H1 (cell line): Measurements from ENCODE around the gene FAIM2. TPM values are rescaled to one million over a fixed set of nuclear protein-coding genes. Genes with fewer than 3 reads are reported as not detected.

Experiments used
- CTCF ChIA-PET: fragments of 300-600 bp; sonication (Branson Sonifier 250); formaldehyde crosslinking; loops from one replicate; lab custom pipeline; 2021; ENCODE audit not compliant: partially characterized antibody; lab: Charles Lee
- POLR2A ChIA-PET: fragments of 300-600 bp; sonication (Branson Sonifier 250); formaldehyde crosslinking; loops from one replicate; lab custom pipeline; 2021; ENCODE audit warnings: inconsistent platforms; ENCODE audit not compliant: partially characterized antibody; lab: Charles Lee
- DNase-seq, 2 experiments: peaks; one replicate each; pipeline versions ENCODE4 v3.0.0 to v3.0.0-alpha.2; 2010 to 2022; ENCODE audit warnings: low spot score in 2 of 2, low read depth in 1 of 2, mixed read lengths in 1 of 2
- FAIRE-seq: peaks from 2 replicates; lab custom pipeline; 2011; peaks lifted over from hg19 to GRCh38; lab: Jason Lieb, UNC
- H2AFZ ChIP-seq: 2 replicates; pipeline ENCODE4 v1.8.1; 2012; ENCODE audit warnings: low read length, inconsistent platforms
- H2AK5ac ChIP-seq: 2 replicates; pipeline ENCODE4 v1.6.1; 2013; ENCODE audit warnings: low read depth, low read length
- H2BK120ac ChIP-seq: replicated peaks from 2 replicates; pipeline ENCODE3; 2013; ENCODE audit warnings: low read depth, low read length, inconsistent platforms
- H2BK12ac ChIP-seq: 2 replicates; pipeline ENCODE4 v1.6.1; 2013; ENCODE audit warnings: low read depth, low read length
- H2BK15ac ChIP-seq: 2 replicates; pipeline ENCODE4 v1.6.1; 2013; ENCODE audit warnings: low read length
- H2BK20ac ChIP-seq: 2 replicates; pipeline ENCODE4 v1.6.1; 2013; ENCODE audit warnings: low read length
- H2BK5ac ChIP-seq: 2 replicates; pipeline ENCODE4 v1.6.1; 2013; ENCODE audit warnings: low read depth, low read length
- H3K14ac ChIP-seq: 2 replicates; pipeline ENCODE4 v1.6.1; 2013; ENCODE audit warnings: inconsistent platforms; ENCODE audit not compliant: insufficient read length
- H3K18ac ChIP-seq: 2 replicates; pipeline ENCODE4 v1.6.1; 2013; ENCODE audit warnings: low read length; ENCODE audit errors: extremely low read depth
- H3K23ac ChIP-seq: 2 replicates; pipeline ENCODE4 v1.6.1; 2013; ENCODE audit warnings: inconsistent platforms; ENCODE audit not compliant: insufficient read length
- H3K23me2 ChIP-seq: 2 replicates; pipeline ENCODE4 v1.6.1; 2013; ENCODE audit warnings: low read depth, low read length
- H3K27ac ChIP-seq: 2 replicates; pipeline ENCODE4 v1.6.1; 2011; ENCODE audit warnings: low read depth, low read length, inconsistent platforms
- H3K27me3 ChIP-seq, 4 experiments: replicated peaks in 1 of 4; 1 replicate in 1 of 4; 2 replicates in 3 of 4; pipeline versions ENCODE4 v1.6.1 to v1.8.1; 2011 to 2013; ENCODE audit warnings: low read length in 3 of 4, mild to moderate bottlenecking in 3 of 4, inconsistent platforms in 2 of 4, mixed read lengths in 2 of 4, moderate library complexity in 1 of 4; ENCODE audit not compliant: control insufficient read depth in 3 of 4, insufficient read depth in 3 of 4; ENCODE audit errors: extremely low read depth in 1 of 4
- H3K36me3 ChIP-seq, 4 experiments: 2 replicates each; pipeline versions ENCODE4 v1.6.1 to v1.8.1; 2011 to 2013; ENCODE audit warnings: mild to moderate bottlenecking in 4 of 4, low read length in 3 of 4, moderate library complexity in 2 of 4, control low read depth in 1 of 4, inconsistent platforms in 1 of 4; ENCODE audit not compliant: insufficient read depth in 4 of 4, control insufficient read depth in 2 of 4
- H3K4ac ChIP-seq: replicated peaks from 2 replicates; pipeline ENCODE3; 2013; ENCODE audit warnings: low read length, low read depth, mixed read lengths, inconsistent platforms; ENCODE audit not compliant: insufficient read length
- H3K4me1 ChIP-seq, 4 experiments: replicated peaks in 1 of 4; 1 replicate in 1 of 4; 2 replicates in 3 of 4; pipeline versions ENCODE4 v1.6.1 to v1.8.1; 2011 to 2013; ENCODE audit warnings: low read length in 3 of 4, inconsistent platforms in 2 of 4, mixed read lengths in 1 of 4; ENCODE audit not compliant: insufficient read depth in 4 of 4, control insufficient read depth in 3 of 4
- H3K4me2 ChIP-seq, 2 experiments: 2 replicates each; pipeline versions ENCODE4 v1.6.1 to v1.8.1; 2011 to 2013; ENCODE audit warnings: low read depth in 2 of 2, low read length in 2 of 2, control low read depth in 1 of 2, inconsistent platforms in 1 of 2, mild to moderate bottlenecking in 1 of 2; ENCODE audit not compliant: insufficient read depth in 1 of 2
- H3K4me3 ChIP-seq, 4 experiments: fragments of 200-600, 300-600 bp in 1 of 4; sonication (generic), shearing (Covaris generic), sonication (Bioruptor Twin) in 1 of 4; 2 replicates each; pipeline versions ENCODE4 v1.5.1 to v1.8.1; 2011 to 2016; ENCODE audit warnings: low read length in 4 of 4, low read depth in 3 of 4, control low read depth in 2 of 4, inconsistent platforms in 2 of 4, mild to moderate bottlenecking in 2 of 4, mixed read lengths in 1 of 4, moderate library complexity in 1 of 4; ENCODE audit not compliant: insufficient read depth in 2 of 4; ENCODE audit errors: extremely low read depth in 1 of 4
- H3K56ac ChIP-seq: replicated peaks from 2 replicates; pipeline ENCODE3; 2013; ENCODE audit warnings: low read depth, mild to moderate bottlenecking, mixed read lengths, low read length, inconsistent platforms; ENCODE audit not compliant: insufficient read length
- H3K79me1 ChIP-seq: 2 replicates; pipeline ENCODE4 v1.6.1; 2013; ENCODE audit warnings: low read depth, low read length, control low read depth
- H3K79me2 ChIP-seq, 2 experiments: 2 replicates each; pipeline versions ENCODE4 v1.6.1 to v1.8.1; 2012 to 2013; ENCODE audit warnings: low read length in 2 of 2, mild to moderate bottlenecking in 2 of 2, inconsistent platforms in 1 of 2; ENCODE audit not compliant: insufficient read depth in 2 of 2, control insufficient read depth in 1 of 2
- H3K9ac ChIP-seq, 4 experiments: replicated peaks in 1 of 4; 1 replicate in 1 of 4; 2 replicates in 3 of 4; pipeline versions ENCODE4 v1.6.1 to v1.8.1; 2011 to 2013; ENCODE audit warnings: low read depth in 3 of 4, low read length in 3 of 4, control low read depth in 2 of 4, mild to moderate bottlenecking in 2 of 4, moderate library complexity in 2 of 4, inconsistent platforms in 1 of 4; ENCODE audit errors: extremely low read depth in 1 of 4
- H3K9me3 ChIP-seq, 2 experiments: 2 replicates each; pipeline versions ENCODE4 v1.6.1 to v1.8.1; 2012 to 2013; ENCODE audit warnings: mild to moderate bottlenecking in 2 of 2, moderate library complexity in 2 of 2, control low read depth in 1 of 2, inconsistent platforms in 1 of 2, low read depth in 1 of 2, low read length in 1 of 2, mixed read lengths in 1 of 2; ENCODE audit not compliant: insufficient read depth in 2 of 2
- H4K20me1 ChIP-seq, 2 experiments: replicated peaks in 1 of 2; 2 replicates each; pipeline versions ENCODE3 to v1.8.1; 2011 to 2013; ENCODE audit warnings: inconsistent platforms in 2 of 2, low read length in 2 of 2, mild to moderate bottlenecking in 1 of 2; ENCODE audit not compliant: insufficient read depth in 2 of 2, control insufficient read depth in 1 of 2
- H4K5ac ChIP-seq: 2 replicates; pipeline ENCODE4 v1.6.1; 2013; ENCODE audit warnings: low read length, low read depth, mixed read lengths, inconsistent platforms; ENCODE audit not compliant: insufficient read length
- H4K8ac ChIP-seq: 2 replicates; pipeline ENCODE4 v1.8.0; 2013; ENCODE audit warnings: mild to moderate bottlenecking, moderate library complexity, low read length, inconsistent platforms; ENCODE audit not compliant: insufficient read depth; ENCODE audit errors: extremely low read depth
- H4K91ac ChIP-seq: replicated peaks from 2 replicates; pipeline ENCODE3; 2013; ENCODE audit warnings: low read length, mixed read lengths, inconsistent platforms; ENCODE audit not compliant: insufficient read length
- BACH1 ChIP-seq: IDR thresholded peaks from 2 replicates; pipeline ENCODE4 v1.6.1; 2012; ENCODE audit warnings: low read length, improper control_type of control experiment
- CHD1 ChIP-seq: IDR thresholded peaks from 2 replicates; pipeline ENCODE4 v1.6.1; 2012; ENCODE audit warnings: low read depth, low read length, improper control_type of control experiment
- EP300 ChIP-seq, 2 experiments: IDR thresholded peaks; 1 replicate in 1 of 2; 2 replicates in 1 of 2; pipeline ENCODE4 v1.6.1; 2011 to 2012; ENCODE audit warnings: low read depth in 2 of 2, low read length in 2 of 2, mild to moderate bottlenecking in 2 of 2, borderline replicate concordance in 1 of 2, inconsistent platforms in 1 of 2, moderate library complexity in 1 of 2
- FOSL1 ChIP-seq: IDR thresholded peaks from 2 replicates; pipeline ENCODE4 v1.6.1; 2011; ENCODE audit warnings: mild to moderate bottlenecking, low read depth, low read length, moderate library complexity; ENCODE audit not compliant: insufficient read depth
- HDAC6 ChIP-seq: IDR thresholded peaks from one replicate; pipeline ENCODE4 v1.7.1; 2012; ENCODE audit warnings: low read depth, mild to moderate bottlenecking, inconsistent platforms, low read length, moderate library complexity
- KDM4A ChIP-seq: IDR thresholded peaks from one replicate; pipeline ENCODE4 v1.7.1; 2012; ENCODE audit warnings: low read depth, mild to moderate bottlenecking, moderate library complexity, low read length, inconsistent platforms; ENCODE audit not compliant: severe bottlenecking
- MAFK ChIP-seq: IDR thresholded peaks from 2 replicates; pipeline ENCODE4 v1.6.1; 2012; ENCODE audit warnings: low read depth, mild to moderate bottlenecking, improper control_type of control experiment, low read length
- POLR2AphosphoS5 ChIP-seq: IDR thresholded peaks from 2 replicates; pipeline ENCODE4 v1.6.1; 2011; ENCODE audit warnings: low read depth, low read length
- SAP30 ChIP-seq: fragments of 300-600 bp; sonication (generic); IDR thresholded peaks from 2 replicates; pipeline ENCODE4 v1.7.1; 2012; ENCODE audit warnings: low read length, moderate library complexity, mild to moderate bottlenecking, inconsistent platforms; ENCODE audit not compliant: insufficient read depth, insufficient replicate concordance
- TCF12 ChIP-seq: IDR thresholded peaks from 2 replicates; pipeline ENCODE4 v1.6.1; 2011; ENCODE audit warnings: low read depth, mild to moderate bottlenecking, low read length
- WGBS, 2 experiments: shearing (Covaris generic) in 1 of 2; methylation state at CpG; one replicate each; pipeline versions ENCODE4 v1.1.6 to v1.1.7; 2013 to 2015; ENCODE audit warnings: low lambda C conversion rate in 2 of 2, mixed read lengths in 2 of 2, inconsistent platforms in 1 of 2, low coverage in 1 of 2, missing lambda C conversion rate in 1 of 2; ENCODE audit not compliant: insufficient replicate concordance in 2 of 2, insufficient coverage in 1 of 2, insufficient read length in 1 of 2; ENCODE audit errors: extremely low coverage in 1 of 2, missing lambda C conversion rate in 1 of 2; 5-methylcytosine and 5-hydroxymethylcytosine counted together
- polyA plus RNA-seq, 7 experiments: library from polyadenylated mRNA; depleted of rRNA in 3 of 7; stranded (reverse) in 5 of 7; unstranded in 2 of 7; fragments of >200 nt in 5 of 7; fragments of 200-250 nt in 2 of 7; gene quantifications; 1 replicate in 5 of 7; 2 replicates in 1 of 7; 4 replicates in 1 of 7; pipeline versions ENCODE4 v1.2.1 to v1.2.3, GENCODE V29; 2011 to 2013; ENCODE audit warnings: missing spikeins in 2 of 7, mixed read lengths in 2 of 7
- total RNA-seq: library from RNA; stranded (reverse); fragmentation: NEBNext Ultra II Directional; extraction: Animal tissue kit (Norgen Biotek cat#: 25700); gene quantifications from 2 replicates; pipeline ENCODE4 v1.2.1, GENCODE V29; 2021
- TF ChIP-seq, protein P1 (sequence below): IDR thresholded peaks from 2 replicates; pipeline ENCODE4 v1.6.1; 2012; ENCODE audit warnings: low read length, inconsistent platforms

The FAIM2 gene
- total and polyA plus RNA-seq, 2 of the 8 experiments (the other 6 are each of a cell fraction or from before 2014, with no cell fraction given), result 0.89 to 1.3 TPM

DNA sequence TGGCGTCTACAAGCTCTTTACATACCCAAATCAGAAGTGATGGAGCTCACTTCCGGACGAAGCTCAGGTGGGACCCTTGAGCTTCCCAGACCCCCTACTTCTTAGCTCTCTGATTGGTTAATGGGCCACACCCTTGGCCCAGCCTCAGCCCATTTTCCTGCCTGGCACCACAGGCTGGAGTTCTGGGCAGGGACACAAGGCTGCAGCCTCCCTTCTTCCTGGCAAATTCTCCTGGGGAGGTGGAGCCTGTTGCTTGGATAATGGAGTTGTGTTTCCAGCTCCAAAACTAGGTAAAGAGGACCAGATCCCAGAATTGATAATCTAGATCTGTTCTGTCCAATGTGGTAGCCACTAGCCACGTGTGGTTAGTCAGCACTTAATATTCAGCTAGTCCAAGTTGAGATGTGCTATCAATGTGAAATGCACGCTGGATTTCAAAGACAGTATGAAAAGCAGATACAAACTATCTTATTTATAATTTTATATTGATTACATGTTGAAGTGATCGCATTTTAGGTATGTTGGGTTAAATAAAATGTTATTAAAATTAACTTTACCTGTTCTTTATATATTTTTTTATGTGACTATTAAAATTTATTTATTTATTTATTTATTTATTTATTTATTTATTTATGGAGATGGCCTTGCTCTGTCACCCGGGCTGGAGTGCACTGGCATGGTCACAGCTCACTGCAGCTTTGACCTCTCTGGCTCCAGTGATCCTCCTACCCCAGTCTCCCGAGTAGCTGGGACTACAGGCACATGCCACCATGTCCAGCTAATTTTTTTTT, 12.6 kb upstream of the FAIM2 start:
- Histone ChIP-seq H4K91ac (no peak overlapping the region), H3K79me2 (no peaks in the 10 kb centered on the region), H3K4me1 (peaks cover 0 to 8% (median 3%) of the 10 kb centered on the region in 4 experiments; a peak in 3 of 7 replicates), H4K8ac (no peak overlapping the region), H3K4ac (no peak overlapping the region), H2BK12ac (no peak overlapping the region), H3K23ac (no peak overlapping the region), H3K18ac (no peak overlapping the region; the same call in 1 of the 2 replicates), H2BK20ac (no peak overlapping the region), H2AK5ac (no peak overlapping the region), H3K23me2 (no peaks in the 10 kb centered on the region), H3K79me1 (no peaks in the 10 kb centered on the region), H3K27me3 (no peaks in the 10 kb centered on the region; a peak in 2 of 7 replicates), H3K14ac (no peak overlapping the region), H3K36me3 (no peaks in the 10 kb centered on the region), H3K9me3 (no peaks in the 10 kb centered on the region), H2BK120ac (no peak overlapping the region), H2BK15ac (no peak overlapping the region), H4K20me1 (no peaks in the 10 kb centered on the region), H3K4me3 (no peak overlapping the region), H2BK5ac (no peak overlapping the region), H3K56ac (no peak overlapping the region), H3K9ac (no peak overlapping the region), H4K5ac (no peak overlapping the region), H2AFZ (no peak overlapping the region), H3K4me2 (no peak overlapping the region), H3K27ac (no peak overlapping the region)
- FAIRE-seq (no peak), DNase-seq (no peak)
- POLR2A ChIA-PET, result no interaction called here
- WGBS, 2 experiments, result 82% methylated on average over 8 of the region's 8 CpGs; no CpG with 5 or more reads in 1 of the 2 experiments
- CTCF ChIA-PET, result interaction anchor here (1.0 to 2.9 kb wide), 7 partner anchors 13 to 50 kb away, joined by 3 to 13 read pairs (median 4); no protein-coding TSS in a partner anchor
- no peak for TF ChIP-seq FOSL1
- TF ChIP-seq MAFK, result no peak
- TF ChIP-seq HDAC6, result no peak
- TF ChIP-seq, protein P1, sequence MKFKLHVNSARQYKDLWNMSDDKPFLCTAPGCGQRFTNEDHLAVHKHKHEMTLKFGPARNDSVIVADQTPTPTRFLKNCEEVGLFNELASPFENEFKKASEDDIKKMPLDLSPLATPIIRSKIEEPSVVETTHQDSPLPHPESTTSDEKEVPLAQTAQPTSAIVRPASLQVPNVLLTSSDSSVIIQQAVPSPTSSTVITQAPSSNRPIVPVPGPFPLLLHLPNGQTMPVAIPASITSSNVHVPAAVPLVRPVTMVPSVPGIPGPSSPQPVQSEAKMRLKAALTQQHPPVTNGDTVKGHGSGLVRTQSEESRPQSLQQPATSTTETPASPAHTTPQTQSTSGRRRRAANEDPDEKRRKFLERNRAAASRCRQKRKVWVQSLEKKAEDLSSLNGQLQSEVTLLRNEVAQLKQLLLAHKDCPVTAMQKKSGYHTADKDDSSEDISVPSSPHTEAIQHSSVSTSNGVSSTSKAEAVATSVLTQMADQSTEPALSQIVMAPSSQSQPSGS, result no peak
- TF ChIP-seq TCF12, result no peak
- TF ChIP-seq BACH1, result no peak
- no peak for TF ChIP-seq POLR2AphosphoS5
- TF ChIP-seq EP300 (IDR thresholded peaks at IDR 0.05; ENCODE audit: borderline replicate concordance in 1 of 2, low read depth in 2 of 2, low read length in 2 of 2), result no peak
- TF ChIP-seq SAP30, result no peak
- no peak for TF ChIP-seq KDM4A
- no peak for TF ChIP-seq CHD1
